ENCODE data around the gene PCSK4.

DNA sequence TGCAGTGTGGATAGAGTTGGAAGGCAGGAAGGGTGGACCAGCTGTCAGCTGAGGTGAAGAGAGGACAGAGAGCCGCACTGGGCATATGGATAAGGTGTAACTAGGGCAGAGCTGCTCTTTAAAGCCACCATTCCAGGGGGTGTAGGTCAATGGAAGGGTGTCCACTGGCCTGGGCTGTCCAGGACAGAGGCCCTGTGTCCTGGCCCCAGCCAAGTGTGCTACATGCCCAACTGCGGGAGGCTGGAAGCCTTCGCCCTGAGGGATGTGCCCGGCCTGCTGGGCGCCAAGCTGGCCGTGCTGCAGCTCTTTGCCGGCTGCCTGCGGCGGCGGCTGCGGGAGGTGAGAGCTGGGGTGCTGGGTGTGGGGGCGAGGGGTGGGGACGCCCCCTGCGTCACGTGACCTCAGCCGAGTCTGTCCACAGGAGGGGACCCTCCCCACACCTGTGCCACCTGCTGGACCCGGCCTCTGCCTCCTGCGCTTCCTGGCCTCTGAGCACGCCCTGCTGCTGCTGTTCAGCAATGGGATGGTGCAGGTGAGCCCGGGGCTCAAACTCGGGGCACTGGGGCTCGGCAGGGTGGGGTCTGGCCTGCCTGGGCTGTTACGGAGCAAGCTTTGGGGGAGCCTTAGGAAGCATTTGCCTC, 43.5 kb upstream of the PCSK4 start:
- TF ChIP-seq, protein P1, sequence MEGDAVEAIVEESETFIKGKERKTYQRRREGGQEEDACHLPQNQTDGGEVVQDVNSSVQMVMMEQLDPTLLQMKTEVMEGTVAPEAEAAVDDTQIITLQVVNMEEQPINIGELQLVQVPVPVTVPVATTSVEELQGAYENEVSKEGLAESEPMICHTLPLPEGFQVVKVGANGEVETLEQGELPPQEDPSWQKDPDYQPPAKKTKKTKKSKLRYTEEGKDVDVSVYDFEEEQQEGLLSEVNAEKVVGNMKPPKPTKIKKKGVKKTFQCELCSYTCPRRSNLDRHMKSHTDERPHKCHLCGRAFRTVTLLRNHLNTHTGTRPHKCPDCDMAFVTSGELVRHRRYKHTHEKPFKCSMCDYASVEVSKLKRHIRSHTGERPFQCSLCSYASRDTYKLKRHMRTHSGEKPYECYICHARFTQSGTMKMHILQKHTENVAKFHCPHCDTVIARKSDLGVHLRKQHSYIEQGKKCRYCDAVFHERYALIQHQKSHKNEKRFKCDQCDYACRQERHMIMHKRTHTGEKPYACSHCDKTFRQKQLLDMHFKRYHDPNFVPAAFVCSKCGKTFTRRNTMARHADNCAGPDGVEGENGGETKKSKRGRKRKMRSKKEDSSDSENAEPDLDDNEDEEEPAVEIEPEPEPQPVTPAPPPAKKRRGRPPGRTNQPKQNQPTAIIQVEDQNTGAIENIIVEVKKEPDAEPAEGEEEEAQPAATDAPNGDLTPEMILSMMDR (conservative IDR thresholded peaks at IDR 0.05 in 1 of 2, IDR thresholded peaks at IDR 0.05 in 1 of 2; ENCODE audit: extremely low read depth in 1 of 2, insufficient read depth in 1 of 2, low read depth in 1 of 2, low read length in 2 of 2), result no peak
- TF ChIP-seq EZH2 (IDR thresholded peaks at IDR 0.05; ENCODE audit: borderline replicate concordance, low read length), result no peak

Measured in mammary epithelial cell (primary cell).